IMR-90 (cell line): ENCODE results near the gene FEM1B. TPM values are rescaled to one million over a fixed set of nuclear protein-coding genes. Genes with fewer than 3 reads are reported as not detected.
A peak's percentile ranks its signal among the peaks of the same experiment; 100 is the strongest.

ENCODE experiments used
- ATAC-seq: fragments of 200-7000 bp; cut with Tn5 transposase; 2 replicates; pipeline ENCODE4 v1.9.1; 2020; ENCODE audit warnings: low read depth, mild to moderate bottlenecking, moderate library complexity
- BruUV-seq: library from RNA; stranded (reverse); fragments of 400-500 nt; replicated peaks from 2 replicates; lab custom pipeline; 2021; lab: Mats Ljungman, UMichigan
- CTCF ChIA-PET: fragments of 300-600 bp; formaldehyde crosslinking; extraction: SDS; loops from one replicate; lab custom pipeline; 2021; ENCODE audit warnings: antibody characterized with exemption; lab: Yijun Ruan, JAX
- POLR2A ChIA-PET: fragments of 300-600 bp; sonication (Branson Sonifier 250); formaldehyde crosslinking; loops from one replicate; lab custom pipeline; 2022; ENCODE audit warnings: antibody characterized with exemption; ENCODE audit not compliant: unreplicated experiment; lab: Charles Lee
- DNase-seq: peaks from one replicate; pipeline ENCODE4 v3.0.0; 2013
- H2AFZ ChIP-seq: replicated peaks from 2 replicates; pipeline ENCODE3; 2013; ENCODE audit warnings: low read length, mild to moderate bottlenecking; ENCODE audit not compliant: poor library complexity
- H2AK5ac ChIP-seq: 2 replicates; pipeline ENCODE4 v1.6.1; 2013; ENCODE audit warnings: low read depth, low read length, inconsistent platforms
- H2AK9ac ChIP-seq: replicated peaks from 2 replicates; pipeline ENCODE3; 2013; ENCODE audit warnings: mild to moderate bottlenecking, low read depth, low read length, moderate library complexity; ENCODE audit not compliant: poor library complexity
- H2BK120ac ChIP-seq: 2 replicates; pipeline ENCODE4 v1.6.1; 2013; ENCODE audit warnings: low read depth, low read length, inconsistent platforms
- H2BK15ac ChIP-seq: 3 replicates; pipeline ENCODE4 v1.6.1; 2013; ENCODE audit warnings: low read depth, low read length, inconsistent platforms
- H2BK20ac ChIP-seq: 2 replicates; pipeline ENCODE4 v1.6.1; 2013; ENCODE audit warnings: low read depth, mild to moderate bottlenecking, inconsistent platforms, low read length, moderate library complexity
- H2BK5ac ChIP-seq: 2 replicates; pipeline ENCODE4 v1.6.1; 2013; ENCODE audit warnings: mild to moderate bottlenecking, low read depth, low read length, inconsistent platforms; ENCODE audit not compliant: poor library complexity, severe bottlenecking
- H3K14ac ChIP-seq: replicated peaks from 2 replicates; pipeline ENCODE4 v1.6.1; 2013; ENCODE audit warnings: low read depth, low read length, inconsistent platforms
- H3K18ac ChIP-seq: 2 replicates; pipeline ENCODE4 v1.6.1; 2013; ENCODE audit warnings: low read depth, low read length, control low read depth
- H3K23ac ChIP-seq: 2 replicates; pipeline ENCODE4 v1.6.1; 2013; ENCODE audit warnings: low read depth, low read length, inconsistent platforms
- H3K27ac ChIP-seq: 2 replicates; pipeline ENCODE4 v1.5.1; 2013; ENCODE audit warnings: mild to moderate bottlenecking, control low read depth, low read length; ENCODE audit not compliant: insufficient read depth
- H3K27me3 ChIP-seq: 2 replicates; pipeline ENCODE4 v1.6.1; 2013; ENCODE audit warnings: low read length; ENCODE audit not compliant: control insufficient read depth, insufficient read depth
- H3K36me3 ChIP-seq: 2 replicates; pipeline ENCODE4 v1.6.1; 2013; ENCODE audit warnings: low read length, mixed read lengths; ENCODE audit not compliant: control insufficient read depth, insufficient read depth
- H3K4ac ChIP-seq: 2 replicates; pipeline ENCODE4 v1.6.1; 2013; ENCODE audit warnings: low read depth, low read length, inconsistent platforms
- H3K4me1 ChIP-seq: 2 replicates; pipeline ENCODE4 v1.6.1; 2013; ENCODE audit warnings: low read length, mixed read lengths; ENCODE audit not compliant: control insufficient read depth, insufficient read depth
- H3K4me2 ChIP-seq: 2 replicates; pipeline ENCODE4 v1.6.1; 2013; ENCODE audit warnings: low read depth, mild to moderate bottlenecking, control low read depth, low read length, moderate library complexity
- H3K4me3 ChIP-seq: 2 replicates; pipeline ENCODE4 v1.5.1; 2013; ENCODE audit warnings: low read depth, mild to moderate bottlenecking, control low read depth, low read length, moderate library complexity; ENCODE audit not compliant: insufficient read depth
- H3K56ac ChIP-seq: 2 replicates; pipeline ENCODE4 v1.6.1; 2013; ENCODE audit warnings: low read length, inconsistent platforms; ENCODE audit not compliant: insufficient read depth; ENCODE audit errors: extremely low read depth
- H3K79me1 ChIP-seq, 2 experiments: 2 replicates each; pipeline ENCODE4 v1.6.1; 2013; ENCODE audit warnings: low read length in 2 of 2, inconsistent platforms in 1 of 2, low read depth in 1 of 2
- H3K9ac ChIP-seq: 2 replicates; pipeline ENCODE4 v1.6.1; 2013; ENCODE audit warnings: low read depth, low read length, control low read depth
- H3K9me1 ChIP-seq: 2 replicates; pipeline ENCODE4 v1.6.1; 2013; ENCODE audit warnings: low read length, inconsistent platforms; ENCODE audit not compliant: insufficient read depth
- H3K9me3 ChIP-seq: 2 replicates; pipeline ENCODE4 v1.6.1; 2013; ENCODE audit warnings: low read length; ENCODE audit not compliant: control insufficient read depth, insufficient read depth
- H4K20me1 ChIP-seq: 2 replicates; pipeline ENCODE4 v1.6.1; 2013; ENCODE audit warnings: low read length, inconsistent platforms; ENCODE audit not compliant: insufficient read depth
- H4K5ac ChIP-seq: 2 replicates; pipeline ENCODE4 v1.6.1; 2013; ENCODE audit warnings: mild to moderate bottlenecking, low read depth, low read length, control low read depth
- H4K8ac ChIP-seq, 2 experiments: 2 replicates each; pipeline ENCODE4 v1.6.1; 2013; ENCODE audit warnings: low read depth in 2 of 2, low read length in 2 of 2, control low read depth in 1 of 2, inconsistent platforms in 1 of 2
- H4K91ac ChIP-seq: 2 replicates; pipeline ENCODE4 v1.6.1; 2013; ENCODE audit warnings: low read depth, low read length, inconsistent platforms; ENCODE audit not compliant: insufficient read depth
- ELK1 ChIP-seq: fragments of 150-350 bp; IDR thresholded peaks from 2 replicates; pipeline ENCODE4 v1.6.1; 2016; ENCODE audit warnings: low read depth, mild to moderate bottlenecking, low read length, moderate library complexity, borderline replicate concordance
- MAZ ChIP-seq: IDR thresholded peaks from 2 replicates; pipeline ENCODE4 v1.6.1; 2012; ENCODE audit warnings: low read depth, mild to moderate bottlenecking, low read length, improper control_type of control experiment, moderate library complexity, borderline replicate concordance
- NFE2L2 ChIP-seq: fragments of 150-350 bp; IDR thresholded peaks from 2 replicates; pipeline ENCODE4 v1.6.1; 2016; ENCODE audit warnings: low read depth, mild to moderate bottlenecking, low read length
- POLR2A ChIP-seq: IDR thresholded peaks from 2 replicates; pipeline ENCODE4 v1.6.1; 2012; ENCODE audit warnings: mild to moderate bottlenecking, low read depth, low read length
- RCOR1 ChIP-seq: IDR thresholded peaks from 2 replicates; pipeline ENCODE4 v1.6.1; 2012; ENCODE audit warnings: mild to moderate bottlenecking, low read length, improper control_type of control experiment; ENCODE audit not compliant: insufficient replicate concordance
- SMC3 ChIP-seq: fragments of 150-350 bp; IDR thresholded peaks from 2 replicates; pipeline ENCODE4 v1.6.1; 2016; ENCODE audit warnings: low read depth, mild to moderate bottlenecking, antibody characterized with exemption, low read length, moderate library complexity
- USF2 ChIP-seq: fragments of 150-350 bp; IDR thresholded peaks from 2 replicates; pipeline ENCODE4 v1.6.1; 2017; ENCODE audit warnings: mild to moderate bottlenecking, antibody characterized with exemption, low read length, low read depth
- WGBS, 2 experiments: methylation state at CpG; one replicate each; pipeline versions ENCODE4 v1.1.5 to v1.1.7; 2013; ENCODE audit warnings: missing lambda C conversion rate in 2 of 2; ENCODE audit not compliant: insufficient read length in 1 of 2; ENCODE audit errors: extremely low coverage in 2 of 2; 5-methylcytosine and 5-hydroxymethylcytosine counted together
- dilution Hi-C: fragments of 300-500 bp; cut with HindIII; formaldehyde crosslinking; loops from one replicate; pipeline ENCODE4 v1.14.3; 2018; ENCODE audit warnings: low sequenced_read_pairs; ENCODE audit not compliant: unreplicated experiment
- in situ Hi-C: fragments of 300-500 bp; cut with MboI; formaldehyde crosslinking; loops from 3 replicates; pipeline ENCODE4 v1.14.3; 2019; ENCODE audit warnings: low sequenced_read_pairs, inconsistent platforms, mixed read lengths
- intact Hi-C: fragments of 100-400 bp; cut with micrococcal nuclease; formaldehyde crosslinking; loops from 2 replicates; pipeline ENCODE4 v1.10.0; 2022
- polyA plus RNA-seq, 3 experiments: library from polyadenylated mRNA; depleted of rRNA; stranded (reverse); fragments of >200 nt; gene quantifications; 2 replicates each; pipeline ENCODE4 v1.2.3, GENCODE V29; 2012; ENCODE audit warnings: low replicate concordance in 1 of 3
- total RNA-seq: library from RNA; depleted of rRNA; stranded (reverse); fragments of >200 nt; gene quantifications from 2 replicates; pipeline ENCODE4 v1.2.3, GENCODE V29; 2012

FEM1B gene
- total and polyA plus RNA-seq, 2 of the 4 experiments (the other 2 are of a cell fraction), result 16.9 to 51.4 TPM

GRCh38 chr15:68258692-68259091, 18.9 kb upstream of the FEM1B start:
- Histone ChIP-seq H2AK5ac (peak overlapping the region; percentile 78; the same call in 1 of the 2 replicates), H2BK20ac (no peak overlapping the region), H2AFZ (no peak overlapping the region), H3K4me1 (no peaks in the 10 kb centered on the region; the same call in 1 of the 2 replicates), H3K27me3 (no peaks in the 10 kb centered on the region), H3K79me1 (no peaks in the 10 kb centered on the region), H3K14ac (no peak overlapping the region), H3K36me3 (no peaks in the 10 kb centered on the region), H4K20me1 (no peaks in the 10 kb centered on the region), H2BK5ac (no peak overlapping the region), H3K9me1 (no peaks in the 10 kb centered on the region), H2BK120ac (no peak overlapping the region), H3K4me3 (no peak overlapping the region), H4K91ac (no peak overlapping the region), H3K9me3 (no peaks in the 10 kb centered on the region), H2BK15ac (no peak overlapping the region), H3K27ac (no peak overlapping the region), H4K5ac (no peak overlapping the region), H3K9ac (no peak overlapping the region), H3K4ac (no peak overlapping the region), H2AK9ac (no peak overlapping the region), H3K4me2 (no peak overlapping the region), H4K8ac (no peak overlapping the region), H3K23ac (no peak overlapping the region), H3K18ac (no peak overlapping the region), H3K56ac (no peak overlapping the region)
- ATAC-seq, result 0 out of 2 replicates have a peak, but pooled peaks have one; percentile 11
- WGBS, 2 experiments, result 100% methylated on average over 3 of the region's 4 CpGs; no CpG with 5 or more reads in 1 of the 2 experiments
- DNase-seq, result no peak
- POLR2A ChIA-PET, result no interaction called here
- dilution Hi-C loops, result no loop called here
- CTCF ChIA-PET, result no interaction called here
- intact Hi-C loops, result no loop called here
- TF ChIP-seq RCOR1 (no peak), POLR2A (no peak), NFE2L2 (no peak), USF2 (no peak), ELK1 (no peak), MAZ (no peak), SMC3 (no peak)
- in situ Hi-C loops, result no loop called here
- no TSS peak for BruUV-seq
